Measurements from ENCODE around the gene HSPA12A.

GRCh38 chr10:116738339-116738738 is 4.0 kb downstream of the HSPA12A start:
- TF ChIP-seq EP300 (IDR thresholded peaks at IDR 0.05) (no peak), POLR2A (IDR thresholded peaks at IDR 0.05) (no peak), CTCF (IDR thresholded peaks at IDR 0.05) (no peak)
